ENCODE data around the gene USP35.

GRCh38 chr11:78160557-78160956 is 28.2 kb upstream of the USP35 start:
- no peak for TF ChIP-seq CTCF (IDR thresholded peaks at IDR 0.05)
- no peak for TF ChIP-seq EP300 (IDR thresholded peaks at IDR 0.05; ENCODE audit: low read depth)
